Sigmoid colon (tissue), 7 donors: ENCODE results near the gene TBKBP1. TPM values are rescaled to one million over a fixed set of nuclear protein-coding genes. Genes with fewer than 3 reads are reported as not detected.

ENCODE experiments used
- DNase-seq: peaks from one replicate; pipeline ENCODE4 v3.0.0-alpha.2; 2019
- H3K27ac ChIP-seq, 4 donors: fragments of 200-600 bp; sonication (generic); one replicate each; pipeline ENCODE4 v1.5.1; 2016 to 2019; ENCODE audit warnings: mild to moderate bottlenecking in 1 of 4
- H3K27me3 ChIP-seq, 3 donors: fragments of 200-600 bp; sonication (generic); one replicate each; pipeline ENCODE4 v1.5.1; 2019; ENCODE audit warnings: mild to moderate bottlenecking in 1 of 3
- H3K36me3 ChIP-seq, 4 donors: fragments of 200-600 bp; sonication (generic); one replicate each; pipeline ENCODE4 v1.5.1; 2016 to 2019
- H3K4me1 ChIP-seq, 4 donors: fragments of 200-600 bp; sonication (generic); one replicate each; pipeline ENCODE4 v1.5.1; 2017 to 2019
- H3K4me3 ChIP-seq, 4 donors: fragments of 200-600 bp; sonication (generic); one replicate each; pipeline ENCODE4 v1.5.1; 2017 to 2019; ENCODE audit warnings: mild to moderate bottlenecking in 2 of 4, moderate library complexity in 1 of 4
- H3K9me3 ChIP-seq, 4 donors: fragments of 200-600 bp in 3 of 4; sonication (generic) in 3 of 4; one replicate each; pipeline versions ENCODE4 v1.5.1 to v1.6.1; 2013 to 2019
- CTCF ChIP-seq, 4 experiments: fragments of 450-650 bp in 3 of 4; fragments of 200-600 bp in 1 of 4; IDR thresholded peaks; one replicate each; pipeline ENCODE4 v1.5.1; 2016 to 2019; ENCODE audit warnings: antibody characterized with exemption in 4 of 4, mild to moderate bottlenecking in 3 of 4, moderate library complexity in 2 of 4
- EP300 ChIP-seq, 4 donors: sonication (generic); formaldehyde crosslinking; IDR thresholded peaks; one replicate each; pipeline ENCODE4 v1.6.1; 2017; ENCODE audit warnings: antibody characterized with exemption in 4 of 4
- POLR2A ChIP-seq, 2 donors: fragments of 450-650 bp; IDR thresholded peaks; one replicate each; pipeline ENCODE4 v1.6.1; 2016; ENCODE audit warnings: antibody characterized with exemption in 2 of 2, mild to moderate bottlenecking in 2 of 2, moderate library complexity in 2 of 2
- POLR2AphosphoS5 ChIP-seq, 4 donors: sonication (generic); formaldehyde crosslinking; IDR thresholded peaks; one replicate each; pipeline ENCODE4 v1.6.1; 2017; ENCODE audit warnings: antibody characterized with exemption in 4 of 4
- WGBS, 2 donors: extraction: QIAGEN DNeasy Blood & Tissue Kit; methylation state at CpG; one replicate each; pipeline ENCODE4 v1.1.7; 2013; 5-methylcytosine and 5-hydroxymethylcytosine counted together
- intact Hi-C: fragments of 100-400 bp; cut with DNase I; formaldehyde crosslinking; loops from one replicate; pipeline ENCODE4 v1.15.1; 2023
- polyA plus RNA-seq, 3 donors: library from polyadenylated mRNA; stranded (reverse); fragments of 200-250 nt; gene quantifications; one replicate each; pipeline ENCODE4 v1.2.3, GENCODE V29; 2013
- total RNA-seq, 4 donors: library from RNA; depleted of rRNA; stranded (reverse); fragments of >200 nt; gene quantifications; one replicate each; pipeline ENCODE4 v1.1.0, GENCODE V29; 2016
- donor health status: healthy with polysubstance abuse.
- donor health status: Bipolar disorder and iron deficiency.
- donor health status: healthy.

Gene TBKBP1
- total and polyA plus RNA-seq, 7 donors, result 3.5 to 25.5 (median 7.8) TPM

- Histone ChIP-seq H3K27ac (no peak overlapping the region), H3K9me3 (no peaks in the 10 kb centered on the region), H3K36me3 (peaks cover under 1 to 24% (median 4%) of the 10 kb centered on the region in 4 donors), H3K4me3 (no peak overlapping the region), H3K4me1 (peaks cover 0 to 21% (median 17%) of the 10 kb centered on the region in 4 donors), H3K27me3 (no peaks in the 10 kb centered on the region)
- 78% methylated on average over 6 of the region's 6 CpGs for WGBS, 2 donors
- intact Hi-C loops, result no loop called here
- DNase-seq, result no peak
- no peak for TF ChIP-seq EP300 (IDR thresholded peaks at IDR 0.05)
- TF ChIP-seq POLR2AphosphoS5 (IDR thresholded peaks at IDR 0.05), result no peak
- TF ChIP-seq POLR2A (IDR thresholded peaks at IDR 0.05), result no peak
These were observed 10.8 kb downstream of the TBKBP1 start for GRCh38 chr17:47704736-47705135.

GRCh38 chr17:47705536-47706530, 11.9 kb downstream of the TBKBP1 start:
- H3K27me3 ChIP-seq, result no peaks in the 10 kb centered on the region
- no peaks in the 10 kb centered on the region for H3K9me3 ChIP-seq
- peak overlapping the region in 2 of 4 donors; percentile 28 to 65 for H3K27ac ChIP-seq
- 58 to 66% methylated on average over 12 of the region's 12 CpGs for WGBS, 2 donors
- intact Hi-C loops, result no loop called here
- H3K4me1 ChIP-seq, result peaks cover 0 to 21% (median 17%) of the 10 kb centered on the region in 4 donors
- peaks cover 2 to 27% (median 8%) of the 10 kb centered on the region in 4 donors for H3K36me3 ChIP-seq
- TF ChIP-seq POLR2AphosphoS5 (IDR thresholded peaks at IDR 0.05) (no peak), POLR2A (IDR thresholded peaks at IDR 0.05) (no peak), CTCF (IDR thresholded peaks at IDR 0.05) (no peak), EP300 (IDR thresholded peaks at IDR 0.05) (no peak)
- H3K4me3 ChIP-seq, result no peak overlapping the region
- peak; percentile 54 for DNase-seq

- DNase-seq, result peak; percentile 61
- Histone ChIP-seq H3K4me3 (no peak overlapping the region), H3K27ac (peak overlapping the region in 3 of 4 donors; percentile 28 to 65 (median 42)), H3K27me3 (no peaks in the 10 kb centered on the region), H3K4me1 (peaks cover 0 to 21% (median 17%) of the 10 kb centered on the region in 4 donors), H3K36me3 (peaks cover 0 to 22% (median 7%) of the 10 kb centered on the region in 4 donors), H3K9me3 (no peaks in the 10 kb centered on the region)
- TF ChIP-seq EP300 (IDR thresholded peaks at IDR 0.05) (no peak), POLR2A (IDR thresholded peaks at IDR 0.05) (no peak), CTCF (IDR thresholded peaks at IDR 0.05) (no peak), POLR2AphosphoS5 (IDR thresholded peaks at IDR 0.05) (no peak)
- WGBS, 2 donors, result 48 to 73% methylated on average over 4 of the region's 4 CpGs
- intact Hi-C loops, result no loop called here
These were observed 13.3 kb downstream of the TBKBP1 start for GRCh38 chr17:47707056-47707804.

GRCh38 chr17:47707884-47708283, 13.9 kb downstream of the TBKBP1 start:
- H3K4me1 ChIP-seq, result peaks cover 0 to 21% (median 17%) of the 10 kb centered on the region in 4 donors
- WGBS, 2 donors, result 49 to 80% methylated on average over 3 of the region's 3 CpGs
- TF ChIP-seq POLR2A (IDR thresholded peaks at IDR 0.05) (no peak), EP300 (IDR thresholded peaks at IDR 0.05) (no peak), POLR2AphosphoS5 (IDR thresholded peaks at IDR 0.05) (no peak), CTCF (IDR thresholded peaks at IDR 0.05) (no peak)
- H3K36me3 ChIP-seq, result peaks cover 0 to 22% (median 7%) of the 10 kb centered on the region in 4 donors
- DNase-seq, result no peak
- H3K4me3 ChIP-seq, result peak overlapping the region in 1 of 4 donors; percentile 44
- no peaks in the 10 kb centered on the region for H3K9me3 ChIP-seq
- H3K27me3 ChIP-seq, result no peaks in the 10 kb centered on the region
- peak overlapping the region; percentile 55 to 65 (median 58) for H3K27ac ChIP-seq
- intact Hi-C loops, result no loop called here
